ACC112 (cell line): ENCODE measurements around the gene SH3PXD2A.

Experiments
- H2AFZ ChIP-seq: fragments of 200-600 bp; sonication (generic); one replicate; pipeline ENCODE4 v1.6.0; 2017; ENCODE audit warnings: antibody characterized with exemption, low read length; ENCODE audit not compliant: unreplicated experiment
- H3K27ac ChIP-seq: fragments of 200-600 bp; sonication (generic); 2 replicates; pipeline ENCODE4 v1.5.1; 2014; ENCODE audit warnings: low read depth, mild to moderate bottlenecking, antibody characterized with exemption, low read length, moderate library complexity
- H3K27me3 ChIP-seq: fragments of 200-600 bp; sonication (generic); 2 replicates; pipeline ENCODE4 v1.6.1; 2014; ENCODE audit warnings: mild to moderate bottlenecking, antibody characterized with exemption, low read length, moderate library complexity, mixed read lengths; ENCODE audit not compliant: insufficient read depth
- H3K36me3 ChIP-seq: fragments of 200-600 bp; sonication (generic); 2 replicates; pipeline ENCODE4 v1.6.1; 2016; ENCODE audit warnings: mild to moderate bottlenecking, antibody characterized with exemption, low read length, moderate library complexity, mixed read lengths; ENCODE audit not compliant: insufficient read depth
- H3K4me1 ChIP-seq: fragments of 200-600 bp; sonication (generic); one replicate; pipeline ENCODE4 v1.6.1; 2016; ENCODE audit warnings: low read length, mixed read lengths; ENCODE audit not compliant: insufficient read depth, unreplicated experiment, control insufficient read depth
- H3K4me3 ChIP-seq: fragments of 200-600 bp; sonication (generic); 2 replicates; pipeline ENCODE4 v1.5.1; 2014; ENCODE audit warnings: mild to moderate bottlenecking, low read depth, low read length
- H3K79me2 ChIP-seq: fragments of 200-600 bp; sonication (generic); one replicate; pipeline ENCODE4 v1.6.0; 2016; ENCODE audit warnings: low read length; ENCODE audit not compliant: control insufficient read depth, unreplicated experiment, insufficient read depth

The SH3PXD2A gene

DNA sequence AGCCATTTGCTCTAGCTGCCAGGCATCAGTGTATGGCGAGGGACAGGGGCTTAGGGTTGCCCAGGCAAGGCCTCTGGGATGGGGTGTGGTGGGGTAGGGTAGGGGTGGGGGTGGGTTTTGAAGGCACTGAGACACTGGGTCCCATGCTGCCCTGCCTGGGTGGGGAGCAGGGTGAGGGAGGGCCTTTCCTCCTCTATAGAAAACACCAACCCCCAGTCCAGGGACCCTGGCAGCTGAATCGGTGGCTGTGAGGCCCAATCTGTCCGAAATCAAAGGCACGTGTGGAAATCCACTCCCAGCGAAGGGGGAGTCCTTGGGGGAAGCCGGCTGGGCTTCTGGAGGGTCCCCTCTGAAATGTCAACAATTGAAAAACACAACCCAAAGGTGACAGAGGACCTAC, 255.5 kb downstream of the SH3PXD2A start:
- H3K79me2 ChIP-seq: no peaks in the 10 kb centered on the region
- H3K36me3 ChIP-seq: no peaks in the 10 kb centered on the region
- no peak overlapping the region for H2AFZ ChIP-seq
- H3K27ac ChIP-seq: no peak overlapping the region
- no peak overlapping the region for H3K4me3 ChIP-seq
- no peaks in the 10 kb centered on the region for H3K27me3 ChIP-seq
- H3K4me1 ChIP-seq: no peaks in the 10 kb centered on the region

DNA sequence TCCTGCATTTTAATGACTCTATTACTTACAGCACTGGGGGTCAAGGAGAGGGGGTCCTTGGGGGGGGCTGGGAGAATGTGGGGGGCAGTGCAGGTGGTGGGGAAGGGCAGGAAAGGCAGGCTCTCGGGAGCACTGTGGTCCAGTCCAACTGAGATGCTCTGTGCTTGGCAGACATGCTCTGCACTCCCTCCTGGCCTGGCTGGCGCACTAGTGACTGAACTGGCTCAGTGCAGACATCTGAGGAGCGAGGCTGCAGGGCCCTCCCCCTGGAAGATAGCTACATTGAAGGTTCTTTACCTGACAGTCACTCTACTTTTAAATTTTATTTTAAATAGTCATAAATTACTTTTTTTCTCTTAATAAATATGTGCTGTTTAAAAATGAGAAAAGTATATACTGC, 256.2 kb downstream of the SH3PXD2A start:
- Histone ChIP-seq H3K27me3 (no peaks in the 10 kb centered on the region), H3K27ac (no peak overlapping the region), H3K36me3 (no peaks in the 10 kb centered on the region), H3K4me1 (no peaks in the 10 kb centered on the region), H2AFZ (no peak overlapping the region), H3K4me3 (no peak overlapping the region), H3K79me2 (no peaks in the 10 kb centered on the region)

DNA sequence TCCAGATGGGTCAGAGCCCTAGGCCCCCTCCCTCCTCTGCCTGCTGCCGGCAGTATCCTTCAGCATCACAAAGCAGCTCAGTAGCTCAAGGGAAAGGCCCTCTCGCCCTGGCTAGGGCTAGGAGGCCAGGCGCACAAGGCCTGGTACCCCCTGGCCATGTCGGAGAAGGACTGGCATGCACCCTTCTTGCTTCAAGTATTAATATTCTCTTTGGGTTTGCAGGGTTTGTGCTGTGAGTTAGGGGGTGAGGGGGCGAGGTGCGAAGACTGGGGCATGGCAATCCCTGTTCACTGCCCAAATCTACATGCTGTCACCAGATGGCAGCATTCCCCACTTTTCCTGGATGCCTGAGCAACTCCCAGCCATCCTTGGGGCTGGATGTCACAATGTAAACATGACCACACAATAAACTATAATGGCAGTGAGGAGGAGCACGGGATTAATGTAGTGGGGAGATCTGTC, 256.7 kb downstream of the SH3PXD2A start:
- no peak overlapping the region for H3K4me3 ChIP-seq
- no peaks in the 10 kb centered on the region for H3K36me3 ChIP-seq
- H3K4me1 ChIP-seq: no peaks in the 10 kb centered on the region
- H3K27ac ChIP-seq: no peak overlapping the region
- H3K79me2 ChIP-seq: no peaks in the 10 kb centered on the region
- no peak overlapping the region for H2AFZ ChIP-seq
- H3K27me3 ChIP-seq: no peaks in the 10 kb centered on the region

DNA sequence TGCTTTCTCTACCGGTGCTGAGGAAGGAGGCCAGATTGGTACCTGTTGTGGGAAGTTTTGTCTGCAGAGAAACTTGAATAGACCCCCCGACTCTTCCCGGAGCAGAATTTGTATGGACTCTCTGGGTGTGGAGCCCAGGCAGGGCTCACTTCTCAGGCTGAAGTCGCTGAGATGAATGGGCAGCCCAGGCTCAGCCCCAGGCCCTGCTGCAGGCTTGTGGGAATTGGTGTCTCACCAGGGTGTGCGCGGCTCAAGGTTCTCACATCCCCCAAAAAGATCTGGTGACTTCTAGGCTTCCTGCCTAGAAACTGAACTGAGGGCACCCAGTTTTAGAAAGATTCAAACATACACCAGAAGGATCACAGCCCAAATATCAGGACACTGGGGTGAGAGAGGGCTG, 258.4 kb downstream of the SH3PXD2A start:
- no peak overlapping the region for H3K4me3 ChIP-seq

DNA sequence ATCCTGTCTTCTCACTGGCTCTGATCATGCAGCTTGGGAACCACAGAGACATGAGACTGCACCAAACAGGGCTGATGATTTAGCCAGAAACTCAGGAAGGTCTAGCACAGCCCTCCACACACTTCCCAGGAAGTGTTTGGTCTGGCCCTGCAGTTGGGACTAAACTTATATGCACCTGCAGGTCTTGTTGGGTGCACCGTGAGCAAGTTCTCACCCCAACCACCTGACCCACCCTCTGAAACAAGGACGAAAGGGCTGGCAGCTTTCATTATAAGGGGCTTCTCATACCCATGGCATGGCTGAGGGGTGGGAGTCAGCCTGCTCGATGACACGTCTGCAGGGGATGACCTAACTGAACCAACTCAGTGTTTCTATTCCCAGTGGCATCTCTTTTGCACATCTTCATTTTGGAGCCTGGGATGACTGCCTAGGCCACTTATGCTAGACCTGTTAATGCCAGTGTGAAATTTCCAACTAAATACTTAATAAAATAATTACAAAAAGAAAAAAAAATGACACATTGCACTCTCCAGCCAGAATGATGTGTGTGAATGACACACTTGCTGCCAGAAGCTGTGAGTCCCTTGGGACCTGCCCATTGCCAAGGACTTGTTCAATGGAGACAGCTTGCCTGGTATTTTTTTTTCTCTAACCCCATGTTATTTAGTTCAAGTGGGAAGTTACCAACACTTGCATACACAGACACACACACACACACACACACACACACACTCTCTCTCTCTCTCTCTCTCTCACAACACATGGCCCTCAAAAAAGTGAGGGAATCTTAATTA, 259.2 kb downstream of the SH3PXD2A start:
- Histone ChIP-seq H3K36me3 (no peaks in the 10 kb centered on the region), H2AFZ (no peak overlapping the region), H3K79me2 (no peaks in the 10 kb centered on the region), H3K27ac (no peak overlapping the region), H3K4me3 (no peak overlapping the region), H3K4me1 (no peaks in the 10 kb centered on the region), H3K27me3 (no peaks in the 10 kb centered on the region)

More for the DNA sequence above, 258.4 kb downstream of the SH3PXD2A start:
- Histone ChIP-seq H3K79me2 (no peaks in the 10 kb centered on the region), H3K27me3 (no peaks in the 10 kb centered on the region), H3K36me3 (no peaks in the 10 kb centered on the region), H3K4me1 (no peaks in the 10 kb centered on the region), H3K27ac (no peak overlapping the region), H2AFZ (no peak overlapping the region)

DNA sequence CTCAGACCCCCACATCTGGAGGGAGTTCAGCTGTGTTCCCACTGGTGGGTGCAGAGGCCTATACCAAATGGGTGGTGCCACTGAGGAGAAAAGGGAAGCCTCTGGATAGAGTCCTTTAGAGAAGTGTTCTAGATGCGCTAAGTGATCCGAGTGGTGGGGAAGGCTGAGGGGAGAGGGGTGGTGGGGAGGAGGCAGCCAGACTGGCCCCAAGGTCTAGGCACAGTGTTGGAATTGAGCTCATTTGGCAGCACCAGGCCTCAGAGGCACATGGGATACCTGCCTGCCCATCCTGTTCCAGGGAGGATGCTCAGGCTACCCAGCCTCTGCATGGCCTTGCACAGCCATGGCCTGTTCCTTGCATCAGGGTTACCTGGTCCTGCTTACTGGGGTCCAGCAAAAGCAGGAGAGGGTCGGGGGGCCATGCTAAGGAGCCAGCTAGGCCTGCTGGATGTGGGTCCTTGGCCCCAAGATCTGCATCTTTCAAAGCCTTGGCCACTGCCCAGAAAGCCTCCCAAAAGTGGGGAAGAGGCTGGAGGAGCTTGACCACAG, 262.3 kb downstream of the SH3PXD2A start:
- no peak overlapping the region for H2AFZ ChIP-seq
- no peak overlapping the region for H3K27ac ChIP-seq
- no peaks in the 10 kb centered on the region for H3K27me3 ChIP-seq
- no peaks in the 10 kb centered on the region for H3K36me3 ChIP-seq
- no peak overlapping the region for H3K4me3 ChIP-seq
- H3K4me1 ChIP-seq: no peaks in the 10 kb centered on the region
- H3K79me2 ChIP-seq: no peaks in the 10 kb centered on the region

DNA sequence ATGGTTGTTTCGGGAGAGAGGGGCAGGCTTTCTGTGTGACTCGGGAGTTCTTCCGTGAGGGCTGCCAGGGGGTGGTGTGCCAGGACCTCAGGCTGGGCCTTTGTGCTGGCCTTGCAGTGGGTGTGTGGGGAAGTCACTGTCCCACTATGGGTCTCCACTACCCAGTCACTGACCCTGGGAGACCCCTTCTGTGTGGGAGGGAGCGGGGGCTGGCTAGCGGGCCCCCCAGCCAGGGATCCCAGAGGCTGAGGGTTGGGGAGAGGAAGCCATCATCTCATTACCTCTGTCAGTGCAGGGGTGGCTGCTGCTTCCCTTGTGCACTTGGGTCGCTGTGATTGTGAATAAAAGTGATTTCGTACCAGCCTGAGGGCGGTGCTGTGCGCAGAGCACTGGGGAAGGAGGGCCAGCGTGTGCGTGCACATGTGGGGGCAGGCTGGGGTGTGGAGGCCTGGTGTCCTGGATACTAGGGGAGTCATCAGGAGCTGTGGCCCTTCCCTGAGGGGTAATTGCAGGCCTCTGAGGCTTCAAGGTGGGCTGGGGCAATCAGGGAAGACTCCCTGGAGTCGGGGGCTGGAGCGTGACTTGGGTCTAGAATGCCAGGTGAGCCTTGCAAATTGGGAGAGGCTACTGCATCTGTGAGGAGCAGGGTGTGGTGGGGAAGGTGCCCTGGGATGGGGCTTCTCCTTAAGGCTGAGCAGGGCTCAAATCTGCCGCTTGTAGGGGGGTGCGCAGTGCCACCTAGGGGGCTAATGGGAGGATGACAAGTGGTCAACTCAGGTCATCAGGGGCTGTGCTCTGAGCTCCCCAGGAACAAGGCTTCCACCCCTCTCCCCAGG, 263.0 kb downstream of the SH3PXD2A start:
- Histone ChIP-seq H3K27me3 (no peaks in the 10 kb centered on the region), H3K4me1 (no peaks in the 10 kb centered on the region), H3K36me3 (no peaks in the 10 kb centered on the region), H2AFZ (no peak overlapping the region), H3K79me2 (no peaks in the 10 kb centered on the region), H3K27ac (no peak overlapping the region), H3K4me3 (no peak overlapping the region)

DNA sequence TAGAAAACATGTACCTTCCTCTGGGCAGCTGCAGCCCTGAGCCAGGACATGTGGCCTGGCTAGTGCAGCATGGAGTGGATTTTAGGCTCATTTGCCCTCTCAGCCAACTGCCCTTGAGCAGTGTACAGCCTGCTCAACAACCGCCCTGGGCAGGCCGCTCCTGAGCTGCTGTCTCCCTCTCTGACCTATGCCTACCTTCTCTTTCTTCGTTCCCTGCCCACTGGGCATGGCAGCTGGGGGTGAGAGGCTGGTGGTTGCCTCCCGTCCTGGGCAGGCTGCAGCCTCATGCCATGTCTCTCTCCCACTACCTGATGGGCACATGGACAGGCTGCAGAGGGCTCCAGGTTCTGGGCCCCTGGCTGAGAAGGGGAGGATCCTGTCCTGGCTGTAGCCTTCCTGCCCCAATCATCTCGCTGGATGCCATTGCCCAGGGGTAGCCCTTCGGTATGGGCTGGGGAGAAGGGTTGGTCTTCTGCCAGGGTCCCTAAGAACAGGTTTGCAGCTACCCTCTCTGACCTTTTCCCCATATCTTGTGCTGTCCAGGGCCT, 264.6 kb downstream of the SH3PXD2A start:
- Histone ChIP-seq H3K27ac (no peak overlapping the region), H3K4me1 (no peaks in the 10 kb centered on the region), H3K36me3 (no peaks in the 10 kb centered on the region), H3K4me3 (no peak overlapping the region), H3K27me3 (no peaks in the 10 kb centered on the region), H2AFZ (no peak overlapping the region), H3K79me2 (no peaks in the 10 kb centered on the region)

DNA sequence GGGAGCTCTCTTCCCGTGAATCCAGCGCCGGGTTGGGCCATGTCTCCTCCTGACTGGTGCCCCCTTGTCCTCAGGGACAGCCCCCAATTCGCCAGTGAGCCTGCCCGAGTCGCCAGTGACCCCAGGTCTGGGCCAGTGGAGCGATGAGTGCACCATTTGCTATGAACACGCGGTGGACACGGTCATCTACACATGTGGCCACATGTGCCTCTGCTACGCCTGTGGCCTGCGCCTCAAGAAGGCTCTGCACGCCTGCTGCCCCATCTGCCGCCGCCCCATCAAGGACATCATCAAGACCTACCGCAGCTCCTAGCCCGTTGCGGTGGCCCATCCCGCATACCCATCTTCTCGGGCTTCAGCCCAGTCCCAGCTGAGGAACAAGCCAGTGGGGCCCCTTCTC, 265.3 kb downstream of the SH3PXD2A start:
- Histone ChIP-seq H3K27me3 (peaks cover under 1% of the 10 kb centered on the region; the same call in 1 of the 2 replicates), H3K4me3 (no peak overlapping the region), H2AFZ (no peak overlapping the region), H3K4me1 (no peaks in the 10 kb centered on the region), H3K27ac (no peak overlapping the region), H3K79me2 (no peaks in the 10 kb centered on the region), H3K36me3 (no peaks in the 10 kb centered on the region)

DNA sequence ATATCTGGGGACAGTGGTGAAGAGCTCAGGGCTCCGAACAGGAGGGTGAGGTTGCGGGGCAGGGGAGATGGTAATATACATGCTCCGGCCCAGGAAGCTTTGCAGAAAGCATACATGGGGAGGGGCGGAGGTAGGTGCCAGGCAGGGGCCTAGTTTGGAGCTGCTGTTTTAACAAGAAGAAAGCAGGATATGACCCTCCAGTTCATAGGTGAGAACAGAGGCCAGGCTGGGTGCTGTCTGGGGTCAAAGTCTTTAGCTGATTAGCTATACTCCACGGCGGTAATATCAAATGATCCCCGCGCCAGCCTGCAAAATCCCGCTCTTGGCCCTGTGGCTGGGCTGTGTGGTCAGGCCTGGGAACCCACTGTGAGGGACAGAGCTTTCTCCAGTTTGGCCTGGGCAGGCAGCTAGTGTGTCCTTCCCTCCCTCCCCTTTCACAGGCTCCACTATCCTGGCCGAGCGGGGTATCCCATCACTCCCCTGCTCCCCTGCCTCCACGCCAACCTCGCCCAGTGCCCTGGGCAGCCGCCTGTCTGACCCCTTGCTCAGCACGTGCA, 266.2 kb downstream of the SH3PXD2A start:
- Histone ChIP-seq H3K36me3 (no peaks in the 10 kb centered on the region), H3K79me2 (no peaks in the 10 kb centered on the region), H3K4me3 (no peak overlapping the region), H3K27me3 (peaks cover 7% of the 10 kb centered on the region), H3K27ac (no peak overlapping the region), H2AFZ (no peak overlapping the region), H3K4me1 (no peaks in the 10 kb centered on the region)
